Stimulated activated CD4-positive, alpha-beta T cell treated with anti-CD3 and anti-CD28 coated beads, Interleukin-1b, Interleukin-23, amount 100 ng/mL, for 48 hours (primary cell): Measurements from ENCODE around the gene ADAMTSL1.

Source experiments
- DNase-seq: peaks from one replicate; pipeline ENCODE4 v3.0.0-alpha.2; 2020

Gene ADAMTSL1

GRCh38 chr9:18500451-18500850, 26.5 kb downstream of the ADAMTSL1 start:
- DNase-seq = no peak

GRCh38 chr9:18501949-18502348, 28.0 kb downstream of the ADAMTSL1 start:
- no peak for DNase-seq

DNA sequence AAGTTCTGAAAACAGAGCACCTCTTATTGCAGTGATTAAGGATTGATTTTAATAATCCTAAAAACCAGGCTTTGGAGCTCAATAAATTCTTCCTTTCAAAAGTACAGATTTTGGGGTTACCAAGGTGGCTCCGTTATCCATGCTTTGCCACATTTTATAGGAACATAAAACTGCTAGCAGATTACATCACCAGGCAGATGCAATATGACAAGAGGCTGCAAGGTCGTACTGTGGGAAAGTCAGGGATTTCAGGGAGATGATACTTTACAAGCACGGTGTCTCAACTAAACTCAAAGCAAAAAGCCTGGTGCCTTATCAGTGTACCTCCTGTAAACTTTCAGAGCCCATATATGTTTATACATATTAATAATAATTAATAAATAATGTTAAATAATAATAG, 28.6 kb downstream of the ADAMTSL1 start:
- no peak for DNase-seq

DNA sequence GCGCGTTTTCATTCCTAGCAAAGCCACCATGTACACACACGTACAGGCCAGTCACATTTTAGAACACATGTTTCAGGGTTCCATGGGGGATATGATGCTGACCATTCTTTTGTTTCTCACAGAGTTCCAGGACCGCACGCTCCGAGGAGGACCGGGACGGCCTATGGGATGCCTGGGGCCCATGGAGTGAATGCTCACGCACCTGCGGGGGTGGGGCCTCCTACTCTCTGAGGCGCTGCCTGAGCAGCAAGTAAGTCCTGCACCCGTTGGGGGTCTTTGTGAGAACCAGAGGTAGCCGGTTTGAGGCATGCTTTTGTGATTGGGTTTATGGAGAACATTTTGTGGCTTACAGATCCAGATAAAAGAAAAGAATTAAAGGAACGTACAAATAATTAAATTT, 30.8 kb downstream of the ADAMTSL1 start:
- no peak for DNase-seq

DNA sequence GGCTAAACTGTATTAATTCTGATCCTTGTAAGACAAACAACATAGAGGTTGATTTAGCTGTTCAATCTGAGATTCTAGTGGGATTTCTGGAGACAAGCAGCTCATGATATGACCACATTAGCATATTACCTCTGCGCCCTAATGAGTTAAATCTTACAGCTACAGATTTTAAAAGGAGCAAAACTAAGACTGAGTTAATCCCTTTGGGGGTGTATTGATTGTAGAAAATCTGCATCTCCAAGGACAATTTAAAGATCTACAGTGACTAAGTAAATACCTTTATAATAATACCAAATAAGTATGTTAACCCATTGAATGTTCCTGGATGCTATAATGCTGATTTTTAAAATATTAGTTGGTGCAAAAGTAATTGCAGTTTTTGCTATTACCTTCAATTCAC, 33.2 kb downstream of the ADAMTSL1 start:
- DNase-seq = no peak

GRCh38 chr9:18516514-18516913, 42.6 kb downstream of the ADAMTSL1 start:
- DNase-seq = no peak

GRCh38 chr9:18516965-18517364, 43.0 kb downstream of the ADAMTSL1 start:
- DNase-seq = no peak

DNA sequence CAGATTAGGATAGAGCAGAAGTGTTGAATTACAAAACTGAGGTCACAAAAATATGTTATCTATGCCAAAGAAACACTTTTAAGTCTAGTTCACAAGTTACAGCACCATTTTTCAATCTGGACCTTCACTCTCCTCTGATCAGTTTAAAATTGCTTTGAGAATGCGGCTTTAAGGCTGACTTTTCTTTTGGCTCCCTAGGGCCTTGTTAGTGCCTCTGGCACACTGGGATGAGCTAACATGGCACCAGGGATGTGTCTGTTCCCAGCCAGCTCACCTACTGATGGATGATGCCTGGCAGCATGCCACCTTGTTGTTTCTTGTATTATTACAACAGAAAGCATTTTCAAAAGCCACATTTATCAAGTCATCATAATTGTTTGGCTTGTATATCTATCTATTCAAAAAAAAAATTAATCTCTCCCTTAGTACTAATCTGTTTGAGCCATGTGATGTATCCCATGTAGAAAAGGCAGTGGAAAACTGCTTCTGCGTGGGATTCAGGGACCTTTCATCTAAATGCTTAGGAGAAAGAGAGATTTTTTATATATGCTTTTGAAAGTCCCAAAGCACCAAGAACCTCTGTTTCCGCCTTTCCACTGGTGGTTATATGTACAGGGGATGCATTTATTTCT, 46.6 kb downstream of the ADAMTSL1 start:
- DNase-seq = no peak

DNA sequence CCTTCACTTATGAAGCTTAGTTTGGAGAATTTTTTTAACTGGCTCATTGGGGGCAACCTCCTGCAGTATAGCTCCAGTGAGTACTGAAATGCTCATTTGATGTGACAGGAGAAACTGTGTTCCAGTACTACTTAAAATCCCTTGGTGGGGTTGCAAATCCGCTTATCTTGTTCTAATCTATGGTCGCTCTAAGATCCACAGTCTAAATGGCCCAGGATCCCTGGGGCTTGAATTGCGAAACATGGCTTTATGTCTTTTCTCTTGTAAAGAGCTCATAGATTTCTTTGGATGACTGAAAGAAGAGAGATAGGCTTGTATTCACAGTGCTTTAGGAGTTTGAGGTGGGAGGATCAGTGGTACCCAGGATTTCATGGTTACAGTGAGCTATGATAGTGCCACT, 52.7 kb downstream of the ADAMTSL1 start:
- DNase-seq = no peak

DNA sequence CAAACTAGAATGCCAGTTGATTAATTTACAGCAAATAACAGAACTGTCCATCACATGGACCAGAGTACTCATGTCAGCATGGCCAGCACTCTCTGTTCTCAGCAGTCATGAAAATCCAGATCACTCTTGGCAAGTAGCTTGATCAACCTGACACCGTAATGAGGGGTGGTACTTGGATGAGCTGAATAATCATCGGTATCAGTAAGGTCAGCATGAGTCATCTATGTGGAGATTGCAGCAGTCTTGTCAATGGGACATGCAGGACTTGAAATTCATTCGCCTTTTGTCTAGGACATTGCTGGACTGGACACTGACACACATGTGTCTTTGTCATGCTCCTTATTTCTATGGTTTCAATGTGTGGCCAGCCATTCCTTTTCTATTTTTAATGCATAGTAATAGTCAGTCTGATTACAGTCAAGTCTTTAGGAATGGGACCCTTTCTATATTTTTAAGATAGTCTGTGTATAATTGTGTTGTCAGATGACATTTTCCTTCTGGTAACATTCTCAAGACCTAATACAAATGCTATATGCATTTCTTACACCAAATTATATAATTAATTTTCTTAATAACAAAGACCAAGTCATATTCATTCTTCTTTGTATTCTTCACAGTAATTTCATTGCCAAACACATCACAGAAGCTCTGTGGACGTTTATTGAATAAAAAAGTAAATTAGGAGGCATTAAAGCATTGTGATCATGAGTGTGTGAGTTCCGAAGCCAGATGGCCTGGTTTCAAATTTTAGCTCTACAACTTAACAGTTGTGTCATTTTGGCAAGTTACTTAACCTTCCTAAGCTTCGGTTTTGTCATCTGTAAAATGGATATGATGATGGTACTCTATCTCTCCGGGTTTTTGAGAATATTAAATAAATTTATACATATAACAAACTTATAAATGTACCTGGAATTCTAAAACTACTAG, 57.4 kb downstream of the ADAMTSL1 start:
- no peak for DNase-seq

GRCh38 chr9:18534611-18535010, 60.7 kb downstream of the ADAMTSL1 start:
- no peak for DNase-seq

- no peak for DNase-seq
These were observed 62.6 kb downstream of the ADAMTSL1 start for GRCh38 chr9:18536554-18536953.

DNA sequence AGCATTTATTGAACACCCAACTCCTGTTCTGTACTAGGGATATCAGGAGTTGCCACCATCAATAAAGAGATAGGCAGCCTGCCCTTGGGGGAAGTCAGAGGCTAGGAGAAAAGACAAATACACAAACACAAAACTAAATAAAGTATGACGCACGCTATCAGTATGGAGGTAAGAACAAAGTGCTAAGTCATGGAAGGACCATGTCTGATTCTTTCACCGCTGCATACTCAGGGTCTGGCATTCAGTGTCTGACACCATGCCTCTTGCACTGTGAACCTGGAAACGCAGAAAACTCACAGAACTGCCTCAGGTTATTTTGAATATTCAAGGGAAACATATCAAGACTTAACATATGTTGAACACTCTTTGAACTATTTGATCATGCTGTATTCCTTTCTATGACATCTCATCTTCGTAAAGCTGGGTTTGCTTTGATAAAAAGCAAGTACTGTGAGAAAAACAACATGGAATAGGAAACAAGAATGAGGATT, 65.3 kb downstream of the ADAMTSL1 start:
- DNase-seq = no peak

- no peak for DNase-seq
These were observed 69.0 kb downstream of the ADAMTSL1 start for GRCh38 chr9:18542837-18543405.

DNA sequence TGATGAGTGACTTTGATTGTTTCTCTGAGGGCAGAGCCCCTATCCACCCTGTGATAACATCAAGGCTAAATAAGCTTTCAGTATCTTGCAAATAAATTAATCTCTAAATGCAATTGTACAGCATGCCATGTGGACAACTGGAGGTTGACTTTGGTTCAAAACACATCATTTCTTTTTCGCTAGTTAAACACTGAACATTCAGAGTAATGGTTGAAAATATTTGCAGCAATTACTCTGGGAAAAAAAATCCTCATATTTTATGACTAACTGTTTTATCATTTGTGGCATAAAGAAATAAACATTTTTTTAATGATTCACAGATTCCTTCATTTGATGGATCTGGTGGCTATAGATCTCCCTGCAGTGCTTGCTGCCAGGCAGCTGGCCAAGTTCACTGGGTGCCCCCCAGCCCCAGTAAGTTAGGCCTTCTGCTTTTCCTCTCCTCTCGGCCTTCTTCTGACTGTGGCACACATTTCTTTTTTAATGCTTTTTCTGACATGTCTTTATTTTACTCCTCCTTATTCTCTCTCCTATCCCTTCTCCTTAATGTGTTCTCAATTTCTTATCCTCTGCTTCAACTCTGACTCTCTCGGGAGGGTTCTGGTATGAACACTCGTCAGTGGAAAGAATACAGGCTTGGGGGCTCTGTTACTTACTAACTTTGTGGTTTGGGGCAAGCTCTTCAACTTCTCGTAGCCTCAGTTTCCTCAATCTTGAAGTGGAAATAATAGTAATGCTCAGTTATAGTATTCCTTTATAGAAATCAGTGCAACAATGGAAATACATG, 69.6 kb downstream of the ADAMTSL1 start:
- DNase-seq = no peak

- no peak for DNase-seq
These were observed 70.5 kb downstream of the ADAMTSL1 start for GRCh38 chr9:18544456-18544855.

DNA sequence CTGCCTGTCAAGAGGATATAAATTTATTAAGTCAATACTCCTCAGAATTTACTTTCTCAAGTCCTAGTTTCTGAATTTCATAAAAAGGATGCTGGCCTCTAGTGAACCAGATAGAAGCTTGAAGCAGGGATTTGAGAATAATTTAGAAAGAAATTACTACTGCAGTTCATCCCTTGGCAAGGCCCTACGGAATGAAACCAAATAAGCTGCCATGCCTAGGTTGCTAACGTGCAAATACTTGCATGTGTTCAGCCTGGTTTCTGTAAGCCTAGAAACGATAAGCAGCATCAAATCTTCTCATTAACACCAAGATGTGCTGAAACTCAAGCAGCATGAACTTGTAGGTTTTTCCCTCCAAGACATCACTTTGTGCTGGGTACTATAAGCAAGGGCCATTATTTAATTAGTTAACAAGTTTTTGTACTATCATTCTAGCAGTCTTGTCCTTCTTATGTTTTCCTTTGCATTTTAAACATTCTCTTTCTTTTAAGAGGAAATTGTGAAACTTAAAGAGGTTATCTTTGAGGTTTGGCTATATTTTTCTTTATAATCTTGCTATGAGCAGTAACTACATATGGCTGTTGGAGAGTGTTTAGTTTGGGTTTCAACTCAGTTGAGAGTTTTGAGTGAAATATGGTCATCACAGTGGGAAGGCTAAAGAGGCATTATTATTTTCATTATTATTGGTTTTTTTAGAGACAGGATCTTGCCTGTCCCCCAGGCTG, 71.8 kb downstream of the ADAMTSL1 start:
- no peak for DNase-seq

DNA sequence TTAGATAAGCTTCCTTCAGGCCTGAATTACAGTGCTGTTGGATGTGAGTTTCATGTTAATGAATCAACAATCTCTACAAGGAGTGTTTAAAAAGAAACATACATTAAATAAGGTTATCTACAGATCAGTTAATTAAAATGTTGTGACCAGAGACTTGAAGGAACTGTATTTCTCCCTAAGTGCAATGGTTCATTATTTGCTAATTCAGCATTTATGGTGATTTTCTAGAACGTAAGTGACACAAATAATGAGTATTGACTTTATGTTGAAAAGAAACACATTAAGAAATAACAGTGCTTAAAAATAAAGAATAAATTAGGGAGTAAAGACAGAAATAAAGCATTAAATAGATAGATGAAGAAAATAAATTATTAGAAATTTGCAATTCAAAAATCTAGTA, 74.5 kb downstream of the ADAMTSL1 start:
- DNase-seq = no peak

DNA sequence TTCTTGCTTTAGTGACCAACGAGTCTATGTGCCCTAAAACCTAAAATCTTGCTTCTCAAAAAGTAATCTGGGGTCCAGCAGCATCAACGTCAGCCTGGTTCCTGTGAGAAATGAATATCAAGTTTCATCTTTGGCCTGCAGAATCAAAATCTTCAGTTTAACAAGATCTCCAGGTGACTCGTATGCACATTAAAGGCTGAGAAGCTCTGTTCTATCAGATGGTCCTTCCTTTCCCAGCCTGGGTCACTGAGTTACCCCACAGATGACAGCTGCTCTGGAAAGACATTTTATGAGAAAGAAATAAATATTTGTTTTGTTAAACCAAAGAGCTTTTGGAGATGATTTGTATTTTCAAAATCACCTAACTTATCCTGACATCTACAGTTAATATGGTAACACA, 75.8 kb downstream of the ADAMTSL1 start:
- no peak for DNase-seq

DNA sequence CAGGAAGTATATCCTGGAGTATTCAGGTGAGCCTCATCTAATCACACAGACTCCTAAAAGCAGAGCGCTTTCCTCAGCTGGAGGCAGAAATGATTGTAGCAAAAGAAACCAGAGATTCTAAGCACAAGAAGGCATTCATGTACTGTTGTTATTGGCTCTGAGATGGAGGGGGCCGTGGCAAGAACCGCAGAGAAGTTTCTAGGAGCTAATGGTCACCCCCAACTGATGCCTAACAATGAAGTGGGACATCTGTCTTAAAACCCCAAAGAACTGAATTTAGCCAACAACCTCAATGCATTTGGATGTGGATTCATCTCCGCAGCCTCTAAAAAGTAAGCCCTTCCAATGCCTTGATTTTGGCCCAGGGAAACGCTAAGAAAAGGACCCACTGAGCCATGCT, 76.3 kb downstream of the ADAMTSL1 start:
- no peak for DNase-seq

DNA sequence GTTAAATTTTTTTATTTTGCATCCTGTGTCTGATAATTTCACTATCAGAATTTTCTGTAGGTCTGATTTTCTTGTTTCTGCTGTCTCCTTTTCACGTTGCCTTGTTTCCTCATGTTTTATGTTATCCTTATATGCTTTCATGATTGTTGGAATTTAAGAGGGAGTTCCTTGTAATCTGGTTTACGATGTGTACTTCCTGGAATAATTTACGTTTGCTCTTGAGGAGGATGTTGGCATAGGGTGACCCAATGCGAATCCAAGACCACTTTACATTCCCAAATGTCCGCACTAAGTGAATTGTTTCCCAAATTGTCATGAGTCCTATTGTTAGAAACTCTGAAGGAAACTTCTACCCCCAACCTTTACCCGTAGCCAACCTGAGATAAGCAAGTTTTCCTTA, 80.3 kb downstream of the ADAMTSL1 start:
- DNase-seq = no peak

- no peak for DNase-seq
These were observed 81.3 kb downstream of the ADAMTSL1 start for GRCh38 chr9:18555105-18555883.
